HG03066 (cell line): ENCODE measurements around the gene HERC5.
A peak's percentile ranks its signal among the peaks of the same experiment; 100 is the strongest.
"Not testable (repeated sequence)": the region's sequence is repeated elsewhere in the genome, so short reads cannot be mapped to it uniquely, and the experiment has no call there.

Source experiments
- ATAC-seq: cut with Tn5 transposase; IDR thresholded peaks from one replicate; pipeline ENCODE4 v1.9.1; 2021; ENCODE audit warnings: low read depth; ENCODE audit not compliant: unreplicated experiment

Gene HERC5

GRCh38 chr4:88456670-88457306 is at the start of gene HERC5:
HERC5 (plus strand) TSS chr4:88457119; CDS start chr4:88457270, 151 bp downstream.
- peak; percentile 88 for ATAC-seq

GRCh38 chr4:88409206-88409605 is 47.7 kb upstream of the HERC5 start:
- ATAC-seq, result no peak

GRCh38 chr4:88409789-88410188 is 47.1 kb upstream of the HERC5 start:
- no peak for ATAC-seq

- ATAC-seq, result no peak
Observed at GRCh38 chr4:88411491-88412096, 45.3 kb upstream of the HERC5 start.

- ATAC-seq, result no peak
Observed at GRCh38 chr4:88413801-88414200, 43.1 kb upstream of the HERC5 start.

GRCh38 chr4:88414755-88415154 is 42.2 kb upstream of the HERC5 start:
- no peak for ATAC-seq

- ATAC-seq, result no peak
Observed at GRCh38 chr4:88415982-88416381, 40.9 kb upstream of the HERC5 start.

GRCh38 chr4:88418411-88418810 is 38.5 kb upstream of the HERC5 start:
- ATAC-seq, result no peak

DNA sequence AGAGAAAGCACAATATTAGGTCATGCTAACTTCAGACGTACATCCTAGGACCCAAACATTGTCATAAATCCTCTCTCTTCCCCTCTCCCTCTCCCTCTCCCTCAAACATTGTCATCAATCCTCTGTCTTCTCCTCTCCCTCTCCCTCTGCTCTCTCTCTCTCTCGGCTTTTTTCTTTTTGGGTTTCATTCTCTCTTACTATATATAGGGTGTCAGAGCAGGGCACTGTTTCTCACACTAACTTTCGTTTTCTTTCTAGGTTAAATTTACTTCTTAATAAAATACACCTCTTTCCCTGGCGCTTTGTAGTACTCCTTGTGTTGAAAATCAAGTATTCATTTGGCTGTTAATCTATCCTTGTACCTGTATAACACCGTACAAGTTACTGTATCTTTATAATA is 37.0 kb upstream of the HERC5 start:
- ATAC-seq, result peak; percentile 93

GRCh38 chr4:88420844-88421243 is 36.1 kb upstream of the HERC5 start:
- ATAC-seq, result no peak

DNA sequence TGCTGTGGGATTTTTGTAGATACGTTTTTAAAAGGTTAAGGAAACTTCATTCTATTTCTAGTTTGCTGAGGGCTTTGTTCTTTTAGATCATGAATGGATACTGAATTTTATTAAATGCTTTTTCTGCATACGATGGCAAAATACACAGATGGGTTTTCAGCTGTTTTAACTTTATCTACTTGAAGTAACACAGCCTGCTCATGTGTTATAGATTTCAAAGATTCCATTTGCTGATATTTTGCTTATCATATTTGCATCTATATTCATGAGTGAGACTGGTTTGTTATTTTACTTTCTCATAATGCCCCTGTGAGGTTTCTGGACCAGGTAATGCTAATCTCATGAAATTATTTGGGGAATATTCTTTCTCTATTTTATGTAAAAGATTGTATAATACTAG is 34.5 kb upstream of the HERC5 start:
- ATAC-seq, result no peak

DNA sequence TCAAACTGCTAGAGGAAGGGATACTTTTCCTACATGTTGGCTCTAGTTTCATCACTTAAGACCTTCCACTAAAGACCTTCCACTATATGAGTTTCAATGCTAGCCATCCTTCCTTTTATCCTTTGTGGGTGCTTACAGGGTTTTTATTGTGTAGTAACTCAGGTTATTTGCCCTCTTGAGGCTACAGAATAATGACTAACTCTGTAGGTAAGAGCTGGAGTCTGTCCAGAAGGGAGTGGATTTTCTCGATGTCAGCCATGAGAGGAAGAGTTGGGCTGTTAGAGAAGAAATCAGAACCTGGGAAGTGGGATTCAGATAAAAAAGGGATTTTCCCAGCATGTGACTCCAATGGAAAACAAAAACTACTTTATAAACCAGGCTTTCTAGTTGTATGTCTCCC is 27.5 kb upstream of the HERC5 start:
- ATAC-seq, result no peak

- ATAC-seq, result no peak
Observed at GRCh38 chr4:88435987-88436693, 20.8 kb upstream of the HERC5 start.

- not testable (repeated sequence) for ATAC-seq
Observed at GRCh38 chr4:88437873-88438272, 19.0 kb upstream of the HERC5 start.

- ATAC-seq, result no peak
Observed at GRCh38 chr4:88439161-88439760, 17.7 kb upstream of the HERC5 start.

DNA sequence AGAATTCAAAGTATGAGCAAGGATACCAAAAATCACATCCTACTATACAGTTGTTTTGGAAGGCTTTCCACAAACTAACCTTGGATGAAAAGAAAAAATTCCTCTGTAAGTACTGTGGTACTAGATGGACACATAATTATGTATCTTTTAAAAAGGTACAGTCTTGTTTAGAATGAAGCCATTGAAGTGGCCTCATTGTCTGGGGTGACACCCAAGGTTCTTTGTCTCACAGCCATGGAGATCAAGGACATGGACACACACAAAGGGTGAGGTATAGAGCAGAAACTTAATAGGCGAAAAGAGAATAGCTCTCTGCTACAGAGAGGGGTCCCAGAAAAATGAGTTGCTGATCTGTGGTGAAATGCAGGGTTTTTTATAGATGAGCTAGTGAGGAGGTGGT is 16.8 kb upstream of the HERC5 start:
- ATAC-seq, result no peak

DNA sequence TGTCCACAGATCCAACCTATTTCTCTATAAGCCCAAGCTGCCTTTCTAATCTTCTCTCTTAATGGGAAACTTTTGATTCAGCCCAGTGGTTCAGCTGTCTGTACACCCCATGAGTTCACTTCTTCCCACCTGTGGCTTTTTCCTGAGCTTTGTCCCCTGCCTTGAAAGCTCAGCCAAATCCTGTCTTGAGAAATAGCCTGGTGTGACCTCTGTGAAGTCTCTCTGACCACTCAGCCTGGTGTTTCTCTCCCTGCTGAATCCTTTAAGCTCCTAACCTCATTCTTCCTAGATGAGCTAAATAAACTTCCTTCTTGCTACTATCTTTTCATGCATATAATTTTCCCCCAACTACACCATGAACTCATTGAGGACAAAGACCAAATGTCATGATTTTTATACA is 15.2 kb upstream of the HERC5 start:
- ATAC-seq, result no peak

DNA sequence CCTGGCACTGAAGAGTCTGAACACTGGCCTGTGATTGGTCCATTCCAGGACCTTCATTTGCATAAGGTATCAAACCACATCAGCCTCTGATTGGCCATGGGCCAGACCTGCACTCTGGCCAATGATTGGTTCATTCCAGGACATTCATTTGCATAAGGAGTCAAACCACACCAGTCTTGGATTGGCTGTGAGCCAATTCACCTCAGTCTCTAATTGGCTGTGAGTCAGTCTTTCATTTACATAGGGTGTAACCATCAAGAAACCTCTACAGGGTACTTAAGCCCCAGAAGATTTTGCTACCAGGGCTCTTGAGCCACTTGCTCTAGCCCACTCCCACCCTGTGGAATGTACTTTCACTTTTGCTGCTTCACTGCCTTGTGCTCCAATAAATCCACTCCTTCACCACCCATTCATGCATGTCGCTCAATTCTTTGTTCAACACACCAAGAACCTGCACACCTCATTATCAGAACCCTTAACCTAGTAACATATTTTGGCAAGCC is 14.2 kb upstream of the HERC5 start:
- ATAC-seq, result no peak

- no peak for ATAC-seq
Observed at GRCh38 chr4:88443486-88443885, 13.4 kb upstream of the HERC5 start.

- ATAC-seq, result no peak
Observed at GRCh38 chr4:88445252-88445651, 11.7 kb upstream of the HERC5 start.

DNA sequence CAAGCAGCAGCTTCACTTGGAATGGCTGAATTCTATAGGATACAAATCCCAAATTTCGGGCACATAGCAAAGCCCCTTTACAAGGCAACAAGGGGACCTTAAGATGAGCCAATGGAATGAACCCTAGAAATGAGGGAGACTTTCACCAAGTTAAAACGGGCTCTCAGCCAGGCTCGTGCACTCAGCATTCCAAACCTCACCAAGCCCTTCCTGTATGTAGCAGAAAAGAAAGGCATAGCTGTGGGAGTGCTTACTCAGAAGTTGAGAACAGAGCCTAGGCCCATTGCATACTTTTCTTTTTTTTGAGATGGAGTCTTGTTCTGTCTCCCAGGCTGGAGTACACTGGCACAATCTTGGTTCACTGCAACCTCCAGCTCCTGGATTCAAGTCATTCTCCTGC is 10.8 kb upstream of the HERC5 start:
- no peak for ATAC-seq
